DOHH2 (cell line): ENCODE data around the gene GPBAR1.

Experiments used
- H3F3A ChIP-seq: fragments of 200-600 bp; sonication (generic), shearing (Covaris generic); 2 replicates; pipeline ENCODE4 v1.6.0; 2016; ENCODE audit warnings: antibody characterized with exemption, mild to moderate bottlenecking; ENCODE audit not compliant: control insufficient read depth, insufficient read depth
- H3K27ac ChIP-seq: fragments of 200-600 bp; sonication (generic); 2 replicates; pipeline ENCODE4 v1.5.1; 2014; ENCODE audit warnings: low read depth, mild to moderate bottlenecking, low read length, moderate library complexity
- H3K27me3 ChIP-seq: fragments of 200-600 bp; sonication (generic); 2 replicates; pipeline ENCODE4 v1.6.1; 2014; ENCODE audit warnings: mild to moderate bottlenecking, low read length, mixed read lengths; ENCODE audit not compliant: control insufficient read depth
- H3K36me3 ChIP-seq: fragments of 200-600 bp; sonication (generic); 2 replicates; pipeline ENCODE4 v1.6.1; 2014; ENCODE audit warnings: mild to moderate bottlenecking, low read length, moderate library complexity, mixed read lengths; ENCODE audit not compliant: control insufficient read depth
- H3K4me1 ChIP-seq: fragments of 200-600 bp; sonication (generic); 2 replicates; pipeline ENCODE4 v1.6.1; 2014; ENCODE audit warnings: mild to moderate bottlenecking, low read length, mixed read lengths; ENCODE audit not compliant: control insufficient read depth
- H3K4me2 ChIP-seq: fragments of 200-600 bp; sonication (generic); 2 replicates; pipeline ENCODE4 v1.6.0; 2014; ENCODE audit warnings: mild to moderate bottlenecking, low read length, moderate library complexity
- H3K4me3 ChIP-seq: fragments of 200-600 bp; sonication (generic); 2 replicates; pipeline ENCODE4 v1.5.1; 2014; ENCODE audit warnings: mild to moderate bottlenecking, low read length, mixed read lengths
- H3K79me2 ChIP-seq: fragments of 200-600 bp; sonication (generic); 2 replicates; pipeline ENCODE4 v1.6.1; 2014; ENCODE audit warnings: mild to moderate bottlenecking, low read length, mixed read lengths; ENCODE audit not compliant: control insufficient read depth
- H3K9me2 ChIP-seq: fragments of 200-600 bp; sonication (generic); replicated peaks from 2 replicates; pipeline ENCODE4 v1.6.1; 2014; ENCODE audit warnings: mild to moderate bottlenecking, low read length, mixed read lengths; ENCODE audit not compliant: control insufficient read depth
- H3K9me3 ChIP-seq: fragments of 200-600 bp; sonication (generic); 2 replicates; pipeline ENCODE4 v1.6.1; 2014; ENCODE audit warnings: antibody characterized with exemption, low read length, mixed read lengths; ENCODE audit not compliant: control insufficient read depth, insufficient read depth
- H4K20me1 ChIP-seq: fragments of 200-600 bp; sonication (generic); 2 replicates; pipeline ENCODE4 v1.6.0; 2014; ENCODE audit warnings: low read depth, mild to moderate bottlenecking, antibody characterized with exemption, low read length, moderate library complexity; ENCODE audit not compliant: control insufficient read depth, insufficient read depth
- CTCF ChIP-seq: fragments of 200-600 bp; sonication (generic); IDR thresholded peaks from one replicate; pipeline ENCODE4 v1.5.1; 2014; ENCODE audit warnings: antibody characterized with exemption, mild to moderate bottlenecking, low read depth, low read length; ENCODE audit not compliant: poor library complexity, severe bottlenecking
- EZH2phosphoT487 ChIP-seq: fragments of 200-600 bp; sonication (generic); IDR thresholded peaks from 2 replicates; pipeline ENCODE4 v1.6.1; 2017; ENCODE audit warnings: borderline replicate concordance, mild to moderate bottlenecking, antibody characterized with exemption, low read length, moderate library complexity, mixed read lengths

GPBAR1 gene

DNA sequence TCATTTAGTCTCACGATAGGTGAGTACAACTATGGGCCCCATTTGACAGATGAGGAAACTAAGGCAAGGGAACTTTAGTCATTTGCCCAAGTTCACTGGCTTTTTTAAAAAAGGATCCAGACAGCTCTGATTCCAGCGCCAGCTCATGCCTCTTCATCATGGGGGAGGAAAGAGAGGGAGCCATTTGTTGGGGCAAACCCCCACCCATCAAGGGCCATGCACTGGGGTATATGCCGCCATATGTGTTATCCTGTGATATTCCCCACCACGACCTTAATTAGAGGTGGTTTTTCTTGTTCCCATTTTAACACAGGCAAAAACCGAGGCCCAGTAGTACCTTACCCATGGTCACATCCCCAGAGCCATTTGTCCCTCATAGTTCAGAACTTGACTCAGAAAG is 649 bp upstream of the GPBAR1 start:
- no peak for TF ChIP-seq EZH2phosphoT487
- TF ChIP-seq CTCF: no peak
- Histone ChIP-seq H3K36me3 (peaks cover 31% of the 10 kb centered on the region), H3F3A (peaks cover 26% of the 10 kb centered on the region), H3K9me2 (no peaks in the 10 kb centered on the region), H3K27me3 (no peaks in the 10 kb centered on the region), H3K4me3 (no peak overlapping the region), H4K20me1 (no peaks in the 10 kb centered on the region), H3K4me2 (no peak overlapping the region), H3K27ac (no peak overlapping the region), H3K79me2 (no peaks in the 10 kb centered on the region), H3K9me3 (no peaks in the 10 kb centered on the region), H3K4me1 (peaks cover 49% of the 10 kb centered on the region)

- H3K36me3 ChIP-seq: peaks cover 33% of the 10 kb centered on the region
- H3K4me1 ChIP-seq: peaks cover 49% of the 10 kb centered on the region
- peaks cover 14% of the 10 kb centered on the region for H3F3A ChIP-seq
- no peaks in the 10 kb centered on the region for H3K9me3 ChIP-seq
- H3K79me2 ChIP-seq: no peaks in the 10 kb centered on the region
- H3K27ac ChIP-seq: 0 out of 2 replicates have a peak overlapping the region, but pooled peaks have one; percentile 9
- no peaks in the 10 kb centered on the region for H3K27me3 ChIP-seq
- TF ChIP-seq CTCF (no peak), EZH2phosphoT487 (no peak)
- H3K9me2 ChIP-seq: no peaks in the 10 kb centered on the region
- H3K4me3 ChIP-seq: peak overlapping the region; percentile 8; the same call in 1 of the 2 replicates
- H4K20me1 ChIP-seq: no peaks in the 10 kb centered on the region
- peak overlapping the region; percentile 26 for H3K4me2 ChIP-seq
Observed at GRCh38 chr2:218261423-218262236, 815 bp downstream of the GPBAR1 start.

DNA sequence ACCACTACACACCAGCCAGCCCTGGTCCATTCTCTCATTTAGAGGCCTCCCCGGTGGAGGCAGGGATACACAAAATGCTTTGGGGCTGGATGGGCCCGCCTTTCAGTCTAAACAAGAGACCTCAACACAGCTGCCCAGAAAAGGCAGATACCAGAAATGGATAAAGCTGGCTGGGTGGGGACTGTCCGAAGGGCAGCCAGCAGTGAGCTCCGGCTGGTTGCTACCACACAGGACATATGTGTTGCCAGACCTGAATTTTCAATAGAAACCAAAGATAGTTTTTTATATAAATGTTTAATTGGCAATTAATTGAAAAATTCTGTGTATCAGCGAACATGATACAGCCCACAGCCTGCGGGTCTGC is 1.4 kb downstream of the GPBAR1 start:
- peaks cover 34% of the 10 kb centered on the region for H3K36me3 ChIP-seq
- H3K79me2 ChIP-seq: no peaks in the 10 kb centered on the region
- no peaks in the 10 kb centered on the region for H3K9me3 ChIP-seq
- H3K9me2 ChIP-seq: no peaks in the 10 kb centered on the region
- TF ChIP-seq CTCF: no peak
- TF ChIP-seq EZH2phosphoT487: no peak
- H3K4me3 ChIP-seq: no peak overlapping the region
- H3K27me3 ChIP-seq: no peaks in the 10 kb centered on the region
- H3K4me1 ChIP-seq: peaks cover 45% of the 10 kb centered on the region
- H3F3A ChIP-seq: peaks cover 8% of the 10 kb centered on the region
- H3K4me2 ChIP-seq: peak overlapping the region; percentile 26
- no peak overlapping the region for H3K27ac ChIP-seq
- no peaks in the 10 kb centered on the region for H4K20me1 ChIP-seq
